SU-DHL-6 (cell line): ENCODE measurements around the gene LSS.

Experiments
- H2AFZ ChIP-seq: fragments of 200-600 bp; sonication (generic); 2 replicates; pipeline ENCODE4 v1.6.1; 2014; ENCODE audit warnings: low read depth, mild to moderate bottlenecking, moderate library complexity, mixed read lengths, antibody characterized with exemption, low read length; ENCODE audit not compliant: severe bottlenecking
- H3F3A ChIP-seq: fragments of 200-600 bp; shearing (Covaris generic); 2 replicates; pipeline ENCODE4 v1.6.0; 2016; ENCODE audit warnings: antibody characterized with exemption, mild to moderate bottlenecking; ENCODE audit not compliant: insufficient read depth
- H3K27ac ChIP-seq: fragments of 200-600 bp; sonication (generic); 2 replicates; pipeline ENCODE4 v1.5.1; 2016; ENCODE audit warnings: low read depth, mild to moderate bottlenecking, low read length, moderate library complexity, mixed read lengths
- H3K27me3 ChIP-seq: fragments of 200-600 bp; sonication (generic), shearing (Covaris generic); 2 replicates; pipeline ENCODE4 v1.6.0; 2014; ENCODE audit warnings: mild to moderate bottlenecking, low read length
- H3K36me3 ChIP-seq: fragments of 200-600 bp; sonication (generic); 2 replicates; pipeline ENCODE4 v1.6.1; 2014; ENCODE audit warnings: mild to moderate bottlenecking, low read length, mixed read lengths
- H3K4me2 ChIP-seq: fragments of 300-600, 200-600 bp; shearing (Covaris generic), sonication (generic); 2 replicates; pipeline ENCODE4 v1.6.0; 2014; ENCODE audit warnings: low read length, low read depth, mild to moderate bottlenecking; ENCODE audit not compliant: poor library complexity, severe bottlenecking
- H3K4me3 ChIP-seq: fragments of 200-600 bp; sonication (generic); 2 replicates; pipeline ENCODE4 v1.5.1; 2014; ENCODE audit warnings: antibody characterized with exemption, low read length, mild to moderate bottlenecking, mixed read lengths; ENCODE audit not compliant: insufficient read depth, poor library complexity, severe bottlenecking
- H3K79me2 ChIP-seq: fragments of 200-600 bp; sonication (generic); 2 replicates; pipeline ENCODE4 v1.6.1; 2014; ENCODE audit warnings: mild to moderate bottlenecking, low read length, moderate library complexity; ENCODE audit not compliant: insufficient read depth
- H3K9ac ChIP-seq: fragments of 200-600 bp; sonication (generic); 2 replicates; pipeline ENCODE4 v1.7.0; 2014; ENCODE audit warnings: mild to moderate bottlenecking, low read length
- H3K9me2 ChIP-seq: fragments of 200-600 bp; sonication (generic); replicated peaks from 2 replicates; pipeline ENCODE4 v1.6.1; 2014; ENCODE audit warnings: low read length; ENCODE audit not compliant: insufficient read depth
- H3K9me3 ChIP-seq: fragments of 200-600 bp; sonication (generic); 2 replicates; pipeline ENCODE4 v1.6.1; 2014; ENCODE audit warnings: low read length, mixed read lengths; ENCODE audit not compliant: insufficient read depth
- H4K20me1 ChIP-seq: fragments of 200-600 bp; sonication (generic); 2 replicates; pipeline ENCODE4 v1.6.1; 2014; ENCODE audit warnings: low read depth, mild to moderate bottlenecking, antibody characterized with exemption, low read length, moderate library complexity, mixed read lengths
- CTCF ChIP-seq: fragments of 200-600 bp; sonication (generic); IDR thresholded peaks from one replicate; pipeline ENCODE4 v1.5.1; 2017; ENCODE audit warnings: antibody characterized with exemption, mild to moderate bottlenecking, low read length, moderate library complexity; ENCODE audit not compliant: insufficient read depth, poor library complexity, severe bottlenecking
- EZH2phosphoT487 ChIP-seq: fragments of 200-600 bp; sonication (generic), shearing (Covaris generic); conservative IDR thresholded peaks from 2 replicates; pipeline ENCODE4 v1.6.1; 2018; ENCODE audit warnings: mild to moderate bottlenecking, antibody characterized with exemption, low read length, moderate library complexity, mixed read lengths

LSS gene

GRCh38 chr21:46194374-46195334 is 33.9 kb downstream of the LSS start:
- Histone ChIP-seq H3K9me3 (no peaks in the 10 kb centered on the region), H3K27me3 (no peaks in the 10 kb centered on the region), H2AFZ (no peak overlapping the region), H3K4me3 (no peak overlapping the region), H3K4me2 (no peak overlapping the region), H4K20me1 (no peaks in the 10 kb centered on the region), H3K79me2 (no peaks in the 10 kb centered on the region), H3K36me3 (peaks cover 8% of the 10 kb centered on the region), H3K9ac (no peak overlapping the region), H3K27ac (no peak overlapping the region), H3F3A (no peaks in the 10 kb centered on the region), H3K9me2 (no peaks in the 10 kb centered on the region)
- TF ChIP-seq CTCF (no peak), EZH2phosphoT487 (no peak)

- no peak for TF ChIP-seq CTCF
- TF ChIP-seq EZH2phosphoT487 = no peak
- Histone ChIP-seq H3K79me2 (no peaks in the 10 kb centered on the region), H3K27ac (no peak overlapping the region)
Observed at GRCh38 chr21:46193829-46194373, 34.7 kb downstream of the LSS start.

GRCh38 chr21:46191686-46192575 is 36.6 kb downstream of the LSS start:
- no peak for TF ChIP-seq EZH2phosphoT487
- no peak for TF ChIP-seq CTCF
- no peaks in the 10 kb centered on the region for H3K27me3 ChIP-seq
- H3K9me2 ChIP-seq = no peaks in the 10 kb centered on the region
- H3K27ac ChIP-seq = no peak overlapping the region
- H3K36me3 ChIP-seq = no peaks in the 10 kb centered on the region; the same call in 1 of the 2 replicates
- H3K79me2 ChIP-seq = no peaks in the 10 kb centered on the region
- H3K9me3 ChIP-seq = no peaks in the 10 kb centered on the region
- no peak overlapping the region for H3K4me2 ChIP-seq
- H3F3A ChIP-seq = 0 out of 2 replicates have a peak, but pooled peaks cover 6% of the 10 kb centered on the region
- no peaks in the 10 kb centered on the region for H4K20me1 ChIP-seq
- no peak overlapping the region for H2AFZ ChIP-seq
- H3K4me3 ChIP-seq = no peak overlapping the region
- no peak overlapping the region for H3K9ac ChIP-seq

More at GRCh38 chr21:46193829-46194373, 34.7 kb downstream of the LSS start:
- H3K9me2 ChIP-seq = no peaks in the 10 kb centered on the region
- H2AFZ ChIP-seq = no peak overlapping the region
- H3K4me3 ChIP-seq = no peak overlapping the region
- peaks cover 4% of the 10 kb centered on the region; the same call in 1 of the 2 replicates for H3K36me3 ChIP-seq
- no peaks in the 10 kb centered on the region for H3K9me3 ChIP-seq
- no peaks in the 10 kb centered on the region for H4K20me1 ChIP-seq
- H3K27me3 ChIP-seq = no peaks in the 10 kb centered on the region
- H3F3A ChIP-seq = no peaks in the 10 kb centered on the region
- no peak overlapping the region for H3K4me2 ChIP-seq
- no peak overlapping the region for H3K9ac ChIP-seq
